Measurements from ENCODE around the gene SERPINA12.

DNA sequence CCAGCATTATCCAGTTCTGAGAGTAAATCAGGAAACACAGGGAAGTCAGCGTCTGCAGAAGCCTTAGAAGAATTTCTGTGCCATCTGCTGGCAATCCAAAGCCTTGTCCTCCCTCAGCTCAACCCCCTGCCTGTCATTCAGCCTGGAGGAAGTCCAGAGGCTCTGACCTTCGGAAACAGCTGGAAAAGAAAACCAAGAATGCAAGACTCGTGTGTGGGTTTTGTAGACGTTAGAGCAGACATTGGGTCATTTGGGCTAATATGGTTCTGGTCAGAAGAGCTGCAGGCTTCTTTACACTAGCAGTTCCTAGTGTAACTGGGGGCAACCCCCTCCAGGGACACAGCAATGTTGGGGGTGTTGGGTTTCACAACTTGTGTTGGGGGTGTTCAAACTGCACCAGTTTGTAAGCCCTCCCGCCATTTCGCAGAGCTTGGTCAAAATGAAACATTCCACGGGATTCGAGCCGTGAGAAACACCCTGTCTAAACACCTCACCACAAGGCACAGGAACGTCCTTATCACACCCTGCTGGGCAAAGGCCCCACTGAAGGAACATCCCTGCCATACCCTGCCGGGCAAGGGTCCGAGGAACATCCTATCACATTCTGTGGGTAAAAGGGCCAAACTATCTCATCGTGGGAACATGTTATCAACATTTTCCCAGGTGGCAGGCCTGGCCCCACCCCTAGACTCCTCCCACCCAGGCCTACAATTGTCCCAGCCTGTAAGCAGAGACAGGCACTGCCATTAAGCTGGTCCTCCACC, 30.9 kb upstream of the SERPINA12 start:
- TF ChIP-seq, protein P1, sequence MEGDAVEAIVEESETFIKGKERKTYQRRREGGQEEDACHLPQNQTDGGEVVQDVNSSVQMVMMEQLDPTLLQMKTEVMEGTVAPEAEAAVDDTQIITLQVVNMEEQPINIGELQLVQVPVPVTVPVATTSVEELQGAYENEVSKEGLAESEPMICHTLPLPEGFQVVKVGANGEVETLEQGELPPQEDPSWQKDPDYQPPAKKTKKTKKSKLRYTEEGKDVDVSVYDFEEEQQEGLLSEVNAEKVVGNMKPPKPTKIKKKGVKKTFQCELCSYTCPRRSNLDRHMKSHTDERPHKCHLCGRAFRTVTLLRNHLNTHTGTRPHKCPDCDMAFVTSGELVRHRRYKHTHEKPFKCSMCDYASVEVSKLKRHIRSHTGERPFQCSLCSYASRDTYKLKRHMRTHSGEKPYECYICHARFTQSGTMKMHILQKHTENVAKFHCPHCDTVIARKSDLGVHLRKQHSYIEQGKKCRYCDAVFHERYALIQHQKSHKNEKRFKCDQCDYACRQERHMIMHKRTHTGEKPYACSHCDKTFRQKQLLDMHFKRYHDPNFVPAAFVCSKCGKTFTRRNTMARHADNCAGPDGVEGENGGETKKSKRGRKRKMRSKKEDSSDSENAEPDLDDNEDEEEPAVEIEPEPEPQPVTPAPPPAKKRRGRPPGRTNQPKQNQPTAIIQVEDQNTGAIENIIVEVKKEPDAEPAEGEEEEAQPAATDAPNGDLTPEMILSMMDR (optimal IDR thresholded peaks at IDR 0.05 in 1 of 3, IDR thresholded peaks at IDR 0.05 in 1 of 3, conservative IDR thresholded peaks at IDR 0.05 in 1 of 3; ENCODE audit: extremely low read depth in 1 of 3, insufficient read depth in 2 of 3, low read length in 3 of 3): no peak
- TF ChIP-seq EZH2 (IDR thresholded peaks at IDR 0.05; ENCODE audit: low read length): no peak

Data from keratinocyte (primary cell).